ENCODE measurements around the gene HOXB3.

DNA sequence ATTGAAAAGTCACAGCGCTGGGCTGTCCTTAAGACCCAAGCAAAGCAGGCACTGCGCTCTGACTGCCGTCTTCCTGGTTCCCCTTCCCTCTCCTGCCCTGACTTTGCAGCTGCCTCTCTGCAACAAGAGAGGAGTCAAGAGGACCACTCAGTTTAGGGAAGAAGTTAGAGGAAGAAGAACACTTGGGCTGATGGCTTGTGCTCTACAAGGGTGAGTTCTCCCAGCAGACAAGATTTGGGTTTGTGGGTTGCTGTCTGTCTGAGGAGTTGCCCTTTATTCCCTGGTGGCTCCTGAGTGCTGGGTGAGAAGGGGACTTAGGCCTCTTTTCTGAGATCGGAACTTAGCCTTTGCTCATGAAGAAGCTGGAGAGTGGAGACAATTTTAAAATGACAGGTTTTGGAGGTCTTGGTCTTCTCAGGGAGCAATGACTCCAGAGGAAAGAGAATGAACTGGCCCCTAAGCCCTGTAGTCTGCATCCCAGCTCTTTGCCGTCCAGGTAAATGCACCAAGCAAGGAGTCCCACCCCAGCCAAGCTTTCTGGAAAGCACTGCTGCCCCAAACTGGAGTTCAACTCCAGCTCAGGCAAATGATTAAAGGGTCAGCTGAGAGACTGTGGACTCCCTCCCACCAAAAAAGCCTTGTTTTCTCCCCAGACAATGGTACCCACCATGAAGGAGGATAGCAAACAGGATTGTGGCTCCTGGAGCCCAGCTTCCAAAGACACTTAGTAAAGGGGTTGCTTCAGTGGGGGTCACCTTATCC lies 38.8 kb upstream of the HOXB3 start:
- TF ChIP-seq, protein P1, sequence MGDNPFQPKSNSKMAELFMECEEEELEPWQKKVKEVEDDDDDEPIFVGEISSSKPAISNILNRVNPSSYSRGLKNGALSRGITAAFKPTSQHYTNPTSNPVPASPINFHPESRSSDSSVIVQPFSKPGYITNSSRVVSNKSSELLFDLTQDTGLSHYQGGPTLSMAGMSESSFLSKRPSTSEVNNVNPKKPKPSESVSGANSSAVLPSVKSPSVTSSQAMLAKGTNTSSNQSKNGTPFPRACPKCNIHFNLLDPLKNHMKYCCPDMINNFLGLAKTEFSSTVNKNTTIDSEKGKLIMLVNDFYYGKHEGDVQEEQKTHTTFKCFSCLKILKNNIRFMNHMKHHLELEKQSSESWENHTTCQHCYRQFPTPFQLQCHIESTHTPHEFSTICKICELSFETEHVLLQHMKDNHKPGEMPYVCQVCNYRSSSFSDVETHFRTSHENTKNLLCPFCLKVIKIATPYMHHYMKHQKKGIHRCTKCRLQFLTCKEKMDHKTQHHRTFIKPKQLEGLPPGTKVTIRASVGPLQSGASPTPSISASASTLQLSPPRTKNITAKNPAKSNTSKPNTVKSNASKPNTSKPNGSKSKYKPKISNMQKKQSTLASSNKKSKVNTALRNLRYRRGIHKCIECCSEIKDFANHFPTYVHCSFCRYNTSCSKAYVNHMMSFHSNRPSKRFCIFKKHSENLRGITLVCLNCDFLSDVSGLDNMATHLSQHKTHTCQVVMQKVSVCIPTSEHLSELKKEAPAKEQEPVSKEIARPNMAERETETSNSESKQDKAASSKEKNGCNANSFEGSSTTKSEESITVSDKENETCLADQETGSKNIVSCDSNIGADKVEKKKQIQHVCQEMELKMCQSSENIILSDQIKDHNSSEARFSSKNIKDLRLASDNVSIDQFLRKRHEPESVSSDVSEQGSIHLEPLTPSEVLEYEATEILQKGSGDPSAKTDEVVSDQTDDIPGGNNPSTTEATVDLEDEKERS (tag by site-specific recombination; IDR thresholded peaks at IDR 0.05), result no peak
- TF ChIP-seq ZSCAN30 (tag by site-specific recombination; IDR thresholded peaks at IDR 0.05), result no peak
- TF ChIP-seq, protein P2, sequence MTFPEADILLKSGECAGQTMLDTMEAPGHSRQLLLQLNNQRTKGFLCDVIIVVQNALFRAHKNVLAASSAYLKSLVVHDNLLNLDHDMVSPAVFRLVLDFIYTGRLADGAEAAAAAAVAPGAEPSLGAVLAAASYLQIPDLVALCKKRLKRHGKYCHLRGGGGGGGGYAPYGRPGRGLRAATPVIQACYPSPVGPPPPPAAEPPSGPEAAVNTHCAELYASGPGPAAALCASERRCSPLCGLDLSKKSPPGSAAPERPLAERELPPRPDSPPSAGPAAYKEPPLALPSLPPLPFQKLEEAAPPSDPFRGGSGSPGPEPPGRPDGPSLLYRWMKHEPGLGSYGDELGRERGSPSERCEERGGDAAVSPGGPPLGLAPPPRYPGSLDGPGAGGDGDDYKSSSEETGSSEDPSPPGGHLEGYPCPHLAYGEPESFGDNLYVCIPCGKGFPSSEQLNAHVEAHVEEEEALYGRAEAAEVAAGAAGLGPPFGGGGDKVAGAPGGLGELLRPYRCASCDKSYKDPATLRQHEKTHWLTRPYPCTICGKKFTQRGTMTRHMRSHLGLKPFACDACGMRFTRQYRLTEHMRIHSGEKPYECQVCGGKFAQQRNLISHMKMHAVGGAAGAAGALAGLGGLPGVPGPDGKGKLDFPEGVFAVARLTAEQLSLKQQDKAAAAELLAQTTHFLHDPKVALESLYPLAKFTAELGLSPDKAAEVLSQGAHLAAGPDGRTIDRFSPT (tag by site-specific recombination; IDR thresholded peaks at IDR 0.05), result no peak
- TF ChIP-seq MEIS1 (CRISPR knock-in tag; IDR thresholded peaks at IDR 0.05; ENCODE audit: borderline replicate concordance), result no peak
- no peak for TF ChIP-seq ZNF785 (tag by site-specific recombination; IDR thresholded peaks at IDR 0.05)
- no peak for TF ChIP-seq ZNF239 (tag by site-specific recombination; IDR thresholded peaks at IDR 0.05)
- no peak for TF ChIP-seq HOXA7 (CRISPR knock-in tag; IDR thresholded peaks at IDR 0.05; ENCODE audit: borderline replicate concordance)
- no peak for TF ChIP-seq ZNF266 (tag by site-specific recombination; IDR thresholded peaks at IDR 0.05; ENCODE audit: low read depth)
- no peak for TF ChIP-seq ZNF510 (tag by site-specific recombination; IDR thresholded peaks at IDR 0.05; ENCODE audit: insufficient replicate concordance)
- no peak for TF ChIP-seq ZBTB20 (tag by site-specific recombination; IDR thresholded peaks at IDR 0.05)
- TF ChIP-seq, protein P3, sequence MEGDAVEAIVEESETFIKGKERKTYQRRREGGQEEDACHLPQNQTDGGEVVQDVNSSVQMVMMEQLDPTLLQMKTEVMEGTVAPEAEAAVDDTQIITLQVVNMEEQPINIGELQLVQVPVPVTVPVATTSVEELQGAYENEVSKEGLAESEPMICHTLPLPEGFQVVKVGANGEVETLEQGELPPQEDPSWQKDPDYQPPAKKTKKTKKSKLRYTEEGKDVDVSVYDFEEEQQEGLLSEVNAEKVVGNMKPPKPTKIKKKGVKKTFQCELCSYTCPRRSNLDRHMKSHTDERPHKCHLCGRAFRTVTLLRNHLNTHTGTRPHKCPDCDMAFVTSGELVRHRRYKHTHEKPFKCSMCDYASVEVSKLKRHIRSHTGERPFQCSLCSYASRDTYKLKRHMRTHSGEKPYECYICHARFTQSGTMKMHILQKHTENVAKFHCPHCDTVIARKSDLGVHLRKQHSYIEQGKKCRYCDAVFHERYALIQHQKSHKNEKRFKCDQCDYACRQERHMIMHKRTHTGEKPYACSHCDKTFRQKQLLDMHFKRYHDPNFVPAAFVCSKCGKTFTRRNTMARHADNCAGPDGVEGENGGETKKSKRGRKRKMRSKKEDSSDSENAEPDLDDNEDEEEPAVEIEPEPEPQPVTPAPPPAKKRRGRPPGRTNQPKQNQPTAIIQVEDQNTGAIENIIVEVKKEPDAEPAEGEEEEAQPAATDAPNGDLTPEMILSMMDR (tag by site-specific recombination; IDR thresholded peaks at IDR 0.05), result no peak
- TF ChIP-seq YY1 (tag by site-specific recombination; IDR thresholded peaks at IDR 0.05), result no peak
- TF ChIP-seq ZFP37 (tag by site-specific recombination; IDR thresholded peaks at IDR 0.05), result no peak
- no peak for TF ChIP-seq ZNF366 (tag by site-specific recombination; conservative IDR thresholded peaks at IDR 0.05)

All from HEK293 (cell line).